Stimulated activated CD4-positive, alpha-beta T cell treated with anti-CD3 and anti-CD28 coated beads, Interleukin-2, amount 100 ng/mL, for 24 hours (primary cell): ENCODE results near the gene GRIK3.
"Not testable (repeated sequence)": the region's sequence is repeated elsewhere in the genome, so short reads cannot be mapped to it uniquely, and the experiment has no call there.

Experiments
- DNase-seq, 2 donors: peaks; one replicate each; pipeline ENCODE4 v3.0.0-alpha.2; 2020

Gene GRIK3

DNA sequence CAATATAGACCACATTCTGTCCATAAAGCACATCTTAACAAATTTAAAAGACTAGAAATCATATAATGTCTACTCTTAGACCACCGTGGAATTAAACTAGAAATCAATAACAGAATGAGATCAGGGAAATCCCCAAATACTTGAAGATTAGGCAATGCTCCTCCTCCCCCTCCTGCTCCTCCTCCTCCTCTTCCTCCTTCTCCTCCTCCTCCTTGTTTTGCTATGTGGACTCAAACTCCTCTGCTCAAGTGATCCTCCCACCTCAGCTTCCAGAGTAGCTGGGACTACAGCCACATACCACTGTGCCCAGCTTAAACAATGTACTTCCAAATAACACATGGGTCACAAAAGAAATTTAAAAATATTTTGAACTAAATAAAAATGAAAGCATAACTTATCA is 134.2 kb downstream of the GRIK3 start:
- no peak for DNase-seq

DNA sequence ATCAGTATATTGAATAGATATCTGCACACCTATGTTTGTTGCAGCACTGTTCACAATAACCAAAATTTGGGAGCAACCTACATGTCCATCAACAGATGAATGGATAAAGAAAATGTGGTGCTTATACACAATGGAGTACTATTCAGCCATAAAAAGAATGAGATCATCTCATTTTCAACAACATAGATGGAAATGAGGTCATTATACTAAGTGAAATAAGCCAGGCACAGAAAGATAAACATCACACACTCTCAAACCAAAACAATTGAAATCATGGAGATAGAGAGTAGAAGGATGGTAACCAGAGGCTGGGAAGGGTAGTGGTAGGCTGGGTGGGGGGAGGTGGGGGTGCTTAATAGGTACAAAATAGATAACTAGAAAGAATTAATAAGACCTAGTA is 136.5 kb downstream of the GRIK3 start:
- not testable (repeated sequence) for DNase-seq

DNA sequence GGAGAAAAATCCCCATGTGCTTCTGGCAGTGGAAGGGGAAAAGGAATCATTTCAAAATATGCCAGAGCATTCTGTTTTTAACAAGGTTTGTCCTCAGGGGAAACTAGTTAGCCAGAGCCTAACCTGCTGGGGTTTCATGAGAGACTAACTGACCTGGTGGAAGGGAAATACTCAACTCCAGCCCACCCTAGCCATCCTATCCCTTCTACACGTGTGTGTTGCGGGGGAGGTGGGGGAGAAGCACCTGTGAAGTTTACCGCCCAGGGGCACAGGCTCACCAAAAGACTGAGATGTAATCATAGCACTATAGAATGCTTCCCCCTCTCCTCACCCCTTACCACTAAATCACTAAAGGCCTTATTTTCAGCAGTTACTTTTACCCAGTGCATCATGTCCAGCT is 139.5 kb downstream of the GRIK3 start:
- no peak for DNase-seq

DNA sequence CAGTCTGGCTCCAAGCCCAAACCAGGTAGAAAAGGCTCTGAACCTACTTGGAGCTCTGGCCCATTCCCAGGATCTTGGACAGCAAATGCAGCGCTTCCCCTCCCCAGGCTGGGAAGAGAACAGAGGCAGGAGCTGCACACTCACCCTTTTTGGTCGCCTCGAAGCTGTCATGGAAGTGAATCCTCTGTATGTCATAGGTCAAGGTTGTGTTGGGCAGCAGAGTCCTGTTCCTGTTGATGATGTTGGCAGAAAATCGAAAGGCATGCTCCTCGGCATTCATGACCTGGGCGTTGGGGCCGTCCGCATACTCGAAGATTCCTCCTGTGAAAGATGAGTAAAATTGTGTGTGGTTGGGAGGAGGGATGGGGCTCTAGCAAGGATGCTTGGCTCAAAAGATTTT is 143.5 kb downstream of the GRIK3 start:
- DNase-seq: no peak

DNA sequence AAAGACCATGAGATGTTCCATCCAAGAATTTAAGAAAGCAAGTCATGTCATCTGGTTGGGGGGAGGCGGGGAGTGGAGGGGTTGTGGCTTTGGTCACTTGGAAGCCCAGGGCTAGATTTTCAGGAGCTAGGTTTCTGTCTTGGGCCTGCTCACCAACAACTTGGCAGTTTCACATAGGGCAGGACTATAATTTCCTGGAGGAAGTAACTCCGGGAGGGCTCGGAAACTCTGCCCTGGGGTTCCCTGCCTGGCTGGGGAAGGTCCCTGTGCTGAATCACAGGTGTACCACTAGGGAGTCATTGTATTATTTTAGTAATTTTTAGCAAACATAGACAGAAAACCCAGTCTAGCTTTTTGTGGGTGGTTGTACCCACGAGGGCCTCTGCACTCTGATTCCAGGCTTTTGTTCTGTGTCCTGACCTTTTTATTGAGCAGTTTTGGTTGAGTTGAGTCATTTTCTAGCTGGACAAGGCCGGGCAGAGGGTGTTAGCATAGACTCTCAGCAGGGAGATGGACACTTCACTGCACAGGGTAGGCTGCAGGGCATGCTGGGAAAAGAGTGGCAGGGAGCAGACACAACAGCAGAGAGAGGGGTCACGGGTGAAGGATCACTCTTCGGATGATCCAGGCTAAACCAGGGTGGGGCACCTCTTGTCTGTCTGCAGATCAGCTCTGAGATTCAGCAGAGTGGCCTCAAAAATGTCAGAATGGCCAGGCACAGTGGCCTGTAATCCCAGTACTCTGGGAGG is 144.7 kb downstream of the GRIK3 start:
- no peak for DNase-seq

DNA sequence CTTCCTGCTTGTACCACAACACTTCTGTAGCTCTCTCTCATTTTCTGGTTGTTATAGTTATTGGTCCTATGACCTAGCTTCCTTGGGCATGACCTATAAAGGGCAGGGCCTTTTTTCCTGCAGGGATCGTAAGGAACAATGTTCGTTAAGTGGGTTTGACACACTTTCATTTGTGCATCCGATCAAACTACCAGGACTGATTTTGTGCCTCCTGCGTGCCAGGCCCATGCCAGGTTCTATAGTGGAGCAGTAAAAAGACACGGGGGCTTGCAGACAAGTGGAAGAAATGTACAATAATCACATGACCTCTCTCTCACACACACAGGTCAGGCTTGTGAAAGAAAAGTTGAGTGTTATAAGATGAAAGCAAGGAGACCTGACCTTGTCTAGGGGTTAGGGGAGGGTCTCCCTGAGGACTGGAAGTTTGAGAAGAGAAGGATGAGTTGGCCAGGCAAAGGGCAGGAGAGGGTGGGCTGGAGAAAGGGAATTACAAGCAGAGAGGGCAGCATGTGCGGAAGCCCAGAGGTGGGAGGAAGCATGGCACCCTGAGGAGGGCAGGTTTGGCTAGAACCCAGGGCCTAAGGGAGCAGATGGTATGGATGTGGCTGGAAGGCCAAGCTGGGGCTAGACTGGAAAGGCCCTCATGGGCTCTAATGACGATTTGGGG is 145.4 kb downstream of the GRIK3 start:
- DNase-seq: no peak

DNA sequence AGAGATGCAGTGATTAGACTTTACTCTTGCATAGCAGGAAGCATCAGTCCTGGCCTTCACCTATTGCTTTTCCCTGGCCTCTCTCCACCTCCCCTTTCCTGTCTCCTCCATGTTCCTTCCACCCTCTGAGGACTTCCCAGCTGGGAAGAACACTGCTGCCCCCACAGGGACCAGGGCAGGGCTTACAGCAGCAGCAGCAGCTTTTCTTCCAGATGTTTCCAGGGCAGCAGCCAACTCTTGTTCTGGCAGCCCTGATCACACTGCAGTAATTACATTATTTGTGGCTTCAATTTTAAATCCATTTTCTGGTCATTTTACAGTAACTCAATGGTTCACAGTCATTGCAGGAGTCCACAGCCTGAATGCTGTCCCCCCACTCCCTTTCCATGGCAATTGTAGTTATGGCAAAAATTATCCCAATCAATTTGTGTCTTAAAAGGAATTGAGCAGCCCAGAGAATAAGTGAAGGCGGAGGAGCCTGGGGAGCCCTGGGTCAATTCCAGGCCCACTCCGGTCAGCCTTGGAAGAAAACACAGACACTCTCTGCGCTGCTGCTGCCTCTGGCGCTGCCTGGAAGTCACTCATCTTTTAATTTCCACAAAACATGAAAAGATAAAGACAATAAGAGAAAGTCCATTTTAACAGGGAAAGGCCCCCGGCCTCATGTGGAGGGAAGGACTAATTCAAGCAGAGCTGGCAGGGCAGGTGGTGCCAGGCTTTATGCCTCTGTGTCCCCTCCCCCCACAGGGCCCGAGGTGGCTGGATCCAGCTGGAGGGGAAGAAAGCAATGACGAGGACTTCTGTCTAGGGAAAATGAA is 148.6 kb downstream of the GRIK3 start:
- DNase-seq: no peak

DNA sequence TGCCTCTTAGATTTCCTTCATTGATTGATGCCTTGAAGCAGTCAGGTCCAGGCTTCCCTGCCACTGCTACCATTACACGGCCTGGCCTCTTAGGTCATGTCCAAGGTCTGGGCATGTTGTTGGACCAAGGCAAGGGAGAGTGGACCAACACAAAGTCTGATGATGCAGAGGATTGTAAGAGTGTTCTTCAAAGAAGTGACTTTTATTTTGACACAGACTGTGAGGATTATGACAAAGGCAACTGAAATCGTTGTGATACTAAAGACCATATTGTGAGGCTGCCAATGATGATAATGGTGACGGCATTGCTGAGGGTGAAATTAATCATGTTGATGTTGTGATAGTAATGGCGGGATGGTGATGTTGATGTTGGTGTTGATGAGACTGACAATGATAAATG is 149.5 kb downstream of the GRIK3 start:
- DNase-seq: no peak

DNA sequence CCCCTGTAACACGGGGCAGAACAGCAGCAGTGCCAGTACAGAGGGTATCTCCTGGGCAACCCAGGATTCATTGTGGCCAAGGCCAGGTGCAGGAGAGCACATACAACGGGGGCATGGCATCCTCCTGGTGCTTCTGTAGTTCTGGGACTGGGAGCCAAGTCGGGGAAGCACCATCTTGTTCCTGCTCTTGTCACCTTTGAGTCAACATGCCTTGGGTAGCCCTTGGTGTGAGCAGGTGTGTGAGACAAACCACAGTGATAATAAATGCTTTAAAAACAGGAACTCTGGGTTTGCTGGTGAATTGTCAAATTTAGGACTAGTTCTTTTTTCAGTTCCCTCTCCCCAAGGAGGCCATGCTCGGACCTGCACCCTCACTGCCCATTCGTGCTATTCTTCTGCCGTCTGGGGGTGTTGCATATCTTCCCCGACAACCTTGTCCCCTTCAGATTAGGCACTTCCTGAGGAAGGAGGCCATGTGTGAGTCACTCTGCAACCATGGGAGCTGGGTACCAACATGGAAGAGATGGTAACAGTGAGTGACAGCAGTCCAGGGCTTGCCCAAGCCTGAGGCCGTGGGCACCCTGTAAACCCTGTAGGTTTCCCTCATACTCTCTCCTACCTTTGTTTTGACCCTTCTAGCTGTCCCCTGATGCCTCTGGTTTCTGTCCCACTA is 150.2 kb downstream of the GRIK3 start:
- no peak for DNase-seq

DNA sequence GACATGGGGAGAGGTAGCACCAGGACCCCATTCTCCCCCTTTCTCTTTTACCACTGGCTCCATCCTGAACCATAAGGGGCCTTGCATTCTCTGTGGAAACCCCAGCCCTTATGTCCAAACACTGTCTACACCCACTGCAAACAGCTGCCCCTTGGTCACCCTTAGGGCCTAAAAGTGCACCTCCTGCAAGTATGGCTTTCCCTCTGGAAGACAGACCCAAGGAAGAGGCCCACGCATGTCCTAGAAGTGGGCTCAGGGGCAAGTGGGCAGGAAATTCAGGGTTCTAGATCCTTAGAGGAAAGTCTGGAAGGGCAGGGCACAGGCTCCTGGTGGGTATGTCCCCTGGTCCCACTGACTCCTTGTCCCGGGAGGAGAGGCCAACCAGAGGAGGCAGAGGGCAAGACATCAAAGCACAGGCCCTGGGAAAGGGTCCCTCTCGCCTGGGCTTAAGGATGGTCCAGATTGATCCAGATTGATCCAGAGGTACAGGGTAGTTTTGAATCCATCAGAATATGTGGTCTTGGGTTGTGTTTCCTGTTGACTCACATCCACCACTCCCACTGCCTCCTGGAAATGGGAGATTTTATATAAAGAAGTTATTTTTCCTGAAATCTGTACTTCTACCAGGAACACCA is 150.9 kb downstream of the GRIK3 start:
- DNase-seq: no peak

DNA sequence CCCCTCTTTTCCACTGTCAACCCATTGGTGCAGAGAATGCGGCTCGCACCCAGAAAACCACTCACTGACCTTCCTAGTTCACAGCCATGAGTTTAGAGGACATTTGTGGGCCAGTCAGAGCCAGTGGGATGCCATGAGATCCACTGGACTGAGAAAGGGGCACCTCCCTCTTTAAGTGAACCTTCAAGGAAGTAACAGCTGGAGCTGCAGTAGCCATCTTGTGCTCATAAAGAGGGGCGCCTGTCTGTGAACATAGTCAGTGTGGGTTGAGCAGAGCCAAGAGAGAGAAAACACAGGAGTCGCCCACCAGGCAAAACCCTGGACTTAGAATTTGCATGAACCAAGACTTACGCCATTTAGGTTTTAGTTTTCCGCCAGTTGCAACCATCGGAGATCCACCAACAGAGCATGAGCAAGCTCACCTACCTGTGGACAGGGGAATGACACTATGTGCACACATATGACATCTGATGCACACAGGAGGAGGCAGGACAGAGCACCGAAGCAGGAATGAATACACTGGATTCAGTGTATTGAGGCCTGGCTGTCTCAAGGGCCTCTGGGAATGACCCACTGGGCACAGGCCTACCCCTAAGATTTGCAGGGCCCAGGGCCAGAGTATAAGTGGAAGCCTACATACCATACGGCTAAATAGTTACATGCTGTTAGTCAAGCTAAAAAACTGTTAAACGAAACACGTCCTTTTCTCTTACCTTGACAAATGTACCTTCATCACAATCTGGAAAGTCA is 151.6 kb downstream of the GRIK3 start:
- DNase-seq: no peak

DNA sequence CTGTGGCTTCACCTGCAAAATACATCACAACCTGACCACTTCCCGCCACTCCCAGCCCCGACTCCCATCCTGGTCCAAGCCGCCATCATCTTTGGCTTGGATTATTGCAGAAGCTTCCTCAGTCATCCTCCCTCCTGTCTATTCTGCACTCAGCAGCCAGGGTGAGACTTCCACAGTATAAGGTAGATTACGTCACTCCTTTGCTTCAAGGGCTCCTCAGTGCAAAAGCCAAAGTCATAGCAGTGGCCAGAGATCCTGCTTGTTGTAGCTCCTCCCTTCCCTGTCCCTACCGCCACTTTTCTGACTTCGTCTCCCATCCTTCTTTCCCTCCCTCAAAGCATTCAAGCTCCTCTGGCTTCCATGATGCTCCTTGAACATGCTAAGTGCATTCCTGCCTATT is 152.8 kb downstream of the GRIK3 start:
- no peak for DNase-seq

DNA sequence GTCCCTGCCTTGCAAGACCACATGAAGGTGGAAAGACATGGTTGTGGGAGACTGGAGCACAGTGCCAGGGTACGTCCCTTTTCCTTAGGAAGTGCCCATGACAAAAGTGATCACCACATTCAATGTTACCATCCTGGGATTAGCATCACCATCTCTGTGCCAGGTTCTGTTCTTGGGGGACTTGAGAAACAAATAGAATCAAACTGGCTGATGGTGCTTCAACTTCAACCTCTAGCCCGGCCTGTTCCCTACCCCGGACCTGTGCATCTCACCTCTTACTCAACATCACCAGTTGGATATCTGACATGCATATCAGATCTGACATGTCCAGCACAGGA is 153.3 kb downstream of the GRIK3 start:
- DNase-seq: no peak

DNA sequence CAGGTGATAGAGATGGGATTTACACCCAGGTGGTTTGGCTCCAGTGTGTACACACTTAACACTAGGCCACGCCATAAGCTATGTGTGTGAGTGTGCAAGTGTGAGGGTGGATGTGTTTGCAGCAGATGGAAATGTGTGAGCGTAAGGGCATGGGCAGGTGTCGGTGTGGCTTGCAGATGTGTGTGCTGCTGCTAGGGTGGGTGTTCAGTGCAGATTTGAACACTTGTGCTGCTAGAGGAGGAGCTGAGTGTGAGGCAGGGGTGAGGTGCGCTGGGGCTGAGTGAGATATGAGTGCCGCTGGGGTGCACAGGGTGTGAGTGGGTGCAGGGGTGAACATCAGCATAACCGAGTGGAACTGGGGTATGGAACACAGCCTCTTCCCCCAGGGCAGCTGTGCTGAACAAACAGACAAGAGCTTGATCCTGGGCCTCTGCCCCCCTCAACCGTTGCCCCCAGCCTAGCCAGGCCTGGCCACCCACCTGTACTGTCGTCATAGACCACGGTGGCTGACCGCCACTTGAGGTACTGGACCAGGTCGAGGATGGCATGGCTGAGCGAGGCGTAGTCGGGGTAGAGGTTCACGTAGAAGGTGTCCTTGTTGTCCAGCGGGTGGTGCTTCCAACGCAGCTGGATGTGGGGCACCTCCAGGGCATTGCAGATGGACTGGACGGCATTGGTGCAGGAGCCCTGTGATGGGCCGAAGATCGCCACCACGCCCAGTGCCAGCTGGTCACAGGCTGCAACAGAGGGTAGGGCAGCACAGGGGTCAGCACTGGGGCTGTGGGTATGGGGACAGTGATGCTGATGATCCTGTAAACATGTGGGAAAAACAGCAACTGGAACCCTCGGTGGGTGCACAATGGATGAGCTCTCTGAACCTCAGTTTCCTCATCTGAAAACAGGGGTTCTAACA is 153.9 kb downstream of the GRIK3 start:
- no peak for DNase-seq

DNA sequence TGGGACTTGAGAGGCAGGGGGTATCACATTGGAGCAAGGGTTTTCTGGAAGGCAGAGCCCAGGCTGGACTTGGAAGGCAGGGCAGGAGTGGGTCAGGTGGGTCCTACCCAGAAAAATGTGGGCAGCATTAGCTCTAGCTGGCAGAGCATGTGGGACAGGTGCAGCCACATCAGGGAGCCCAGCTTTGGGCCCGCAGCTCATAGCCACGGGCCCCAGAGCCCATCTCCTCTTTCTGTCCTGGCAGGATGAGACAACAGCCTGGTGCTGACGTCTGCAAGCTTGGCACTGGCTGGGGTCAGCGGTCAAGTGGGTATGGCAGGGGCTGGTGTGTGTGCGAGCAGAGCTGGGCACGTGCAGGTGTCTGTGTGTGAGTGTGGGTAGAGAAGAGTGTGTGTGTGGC is 154.7 kb downstream of the GRIK3 start:
- DNase-seq: no peak

DNA sequence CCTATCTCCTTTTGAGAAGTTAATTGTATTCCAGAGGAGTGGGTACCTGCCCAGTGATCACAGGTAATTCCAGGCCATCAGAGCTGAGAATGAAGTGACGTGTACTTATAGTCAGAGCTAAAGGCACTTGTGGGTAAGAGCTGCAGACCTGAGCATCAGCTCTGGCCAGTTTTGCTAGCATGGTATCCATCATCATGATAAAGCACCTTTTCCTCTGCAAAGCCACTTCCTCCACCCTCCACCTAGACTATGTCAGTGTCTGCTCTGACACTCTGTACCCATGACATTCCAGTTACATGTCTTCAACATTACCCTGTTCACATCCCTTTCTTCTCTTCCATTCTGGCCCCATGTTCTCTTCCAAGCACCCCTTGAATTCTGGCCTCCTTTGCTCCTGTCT is 157.3 kb downstream of the GRIK3 start:
- no peak for DNase-seq

DNA sequence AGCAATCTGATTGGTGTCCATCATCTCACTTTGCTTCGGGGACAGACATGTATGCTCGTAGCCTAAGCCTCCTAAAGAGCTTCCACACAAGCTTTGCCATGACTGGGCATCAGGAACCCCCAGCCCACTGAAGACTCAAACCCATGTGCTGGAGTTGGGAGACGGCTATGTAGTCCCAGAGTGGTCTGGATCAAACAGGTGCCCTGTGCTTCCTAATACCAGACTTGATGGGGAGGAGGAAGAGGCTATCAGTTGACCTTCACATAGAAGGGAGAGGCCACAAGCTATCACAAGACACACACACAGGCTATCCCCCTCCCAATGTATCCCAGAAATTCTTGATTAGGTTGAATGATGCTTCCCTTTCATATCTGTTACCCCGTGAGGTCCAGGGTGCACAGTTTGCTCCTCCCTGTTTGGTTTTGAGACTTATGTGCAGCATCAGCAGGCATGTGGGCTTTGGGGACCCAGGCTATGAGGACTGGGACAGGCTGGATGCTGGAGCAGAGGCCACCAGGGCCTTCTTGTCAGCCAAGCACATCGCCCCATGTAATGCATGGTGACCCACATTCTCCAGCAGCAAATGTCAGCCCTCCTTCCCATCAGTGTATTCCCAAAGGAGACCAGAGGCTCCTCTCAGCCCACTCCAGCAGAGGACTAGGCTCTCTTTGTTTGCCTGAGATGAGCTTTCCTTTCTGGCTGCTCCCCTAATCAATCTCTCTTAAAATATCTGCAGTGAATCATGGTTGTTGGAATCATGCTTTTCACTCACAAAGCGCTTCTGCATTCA is 159.8 kb downstream of the GRIK3 start:
- DNase-seq: no peak

DNA sequence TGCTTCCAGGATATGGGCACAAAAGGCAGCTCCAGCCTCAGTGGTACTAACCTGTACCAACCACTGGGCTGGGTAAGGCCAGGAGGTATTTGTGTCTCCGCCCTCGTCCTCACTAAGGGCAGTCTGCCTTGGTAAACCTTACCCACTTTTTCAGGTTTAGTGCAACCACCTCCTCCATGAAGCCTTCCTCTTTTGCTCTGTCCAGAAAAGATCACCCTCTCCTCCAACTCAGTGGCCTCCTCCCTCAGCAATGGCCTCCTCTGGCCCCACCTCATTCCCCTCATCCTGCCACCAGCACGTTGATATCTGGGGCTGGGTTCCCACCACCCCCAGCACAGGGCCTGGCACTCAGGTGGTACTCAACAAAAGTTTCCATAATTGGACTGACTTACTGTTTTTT is 161.5 kb downstream of the GRIK3 start:
- no peak for DNase-seq

DNA sequence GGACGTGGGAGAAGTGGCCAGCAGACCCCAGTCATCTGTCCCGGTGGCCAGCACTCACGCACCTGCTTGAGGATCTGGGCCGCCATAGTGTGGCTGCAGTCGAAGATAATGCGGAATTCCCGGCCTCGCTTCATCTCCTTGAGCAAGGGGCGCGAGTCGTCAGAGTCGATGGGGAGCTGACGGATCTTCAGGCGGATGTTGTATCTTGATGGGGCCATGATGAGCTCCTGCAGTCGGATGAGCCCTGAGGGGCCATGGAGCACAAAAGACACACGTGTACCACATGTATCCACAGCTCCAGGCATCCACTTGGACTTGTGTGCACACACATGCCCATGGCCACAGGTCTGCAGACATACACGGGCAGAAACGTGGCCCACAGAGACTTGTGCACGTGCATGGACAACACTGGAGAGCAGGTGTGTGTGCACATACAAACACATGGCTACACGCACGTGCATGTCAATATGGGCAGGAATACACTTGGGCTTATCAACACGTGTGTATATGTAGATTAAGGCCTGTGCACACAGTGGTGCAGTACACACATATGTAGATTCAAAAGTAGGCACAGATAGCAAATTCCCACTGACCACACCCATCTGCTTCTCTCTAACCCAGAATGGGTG is 162.1 kb downstream of the GRIK3 start:
- no peak for DNase-seq
